Measurements from ENCODE around the gene MAP2K5.

Gene MAP2K5

DNA sequence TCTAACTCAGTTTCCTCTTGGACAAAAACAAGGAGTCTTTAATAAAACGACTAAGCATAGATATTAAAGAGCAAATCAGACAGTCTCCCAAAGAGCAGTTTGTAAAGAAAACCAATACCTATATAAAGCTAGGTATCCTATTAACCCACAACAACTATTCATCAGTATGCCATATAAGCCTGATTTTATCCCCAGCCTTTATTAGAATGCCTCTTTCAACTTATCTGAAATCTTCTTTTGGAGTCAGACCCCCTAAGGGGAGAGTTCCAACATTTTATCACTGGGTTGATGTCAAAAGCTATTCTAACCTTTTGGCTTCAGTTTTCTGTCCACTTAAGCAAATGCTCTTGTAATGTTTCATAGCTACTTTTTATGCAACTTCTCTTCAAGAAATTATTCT, 17.8 kb downstream of the MAP2K5 start:
- DNase-seq: no peak

DNA sequence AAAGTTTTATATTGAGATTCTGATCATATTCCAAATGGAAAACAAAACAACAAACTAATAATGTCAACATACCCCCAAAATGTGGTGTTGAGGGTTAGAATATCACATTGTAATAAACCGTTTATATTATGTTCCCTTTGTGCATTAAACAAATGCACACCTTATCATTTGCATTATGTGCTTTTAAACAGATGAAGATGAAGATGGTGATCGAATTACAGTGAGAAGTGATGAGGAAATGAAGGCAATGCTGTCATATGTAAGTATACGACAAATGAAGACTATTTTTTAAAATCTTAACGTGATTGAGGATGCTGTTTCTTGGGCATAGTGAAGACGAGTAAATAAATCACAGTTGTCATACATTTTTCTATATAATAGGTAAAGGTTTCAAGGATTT, 20.6 kb downstream of the MAP2K5 start:
- no peak for DNase-seq

DNA sequence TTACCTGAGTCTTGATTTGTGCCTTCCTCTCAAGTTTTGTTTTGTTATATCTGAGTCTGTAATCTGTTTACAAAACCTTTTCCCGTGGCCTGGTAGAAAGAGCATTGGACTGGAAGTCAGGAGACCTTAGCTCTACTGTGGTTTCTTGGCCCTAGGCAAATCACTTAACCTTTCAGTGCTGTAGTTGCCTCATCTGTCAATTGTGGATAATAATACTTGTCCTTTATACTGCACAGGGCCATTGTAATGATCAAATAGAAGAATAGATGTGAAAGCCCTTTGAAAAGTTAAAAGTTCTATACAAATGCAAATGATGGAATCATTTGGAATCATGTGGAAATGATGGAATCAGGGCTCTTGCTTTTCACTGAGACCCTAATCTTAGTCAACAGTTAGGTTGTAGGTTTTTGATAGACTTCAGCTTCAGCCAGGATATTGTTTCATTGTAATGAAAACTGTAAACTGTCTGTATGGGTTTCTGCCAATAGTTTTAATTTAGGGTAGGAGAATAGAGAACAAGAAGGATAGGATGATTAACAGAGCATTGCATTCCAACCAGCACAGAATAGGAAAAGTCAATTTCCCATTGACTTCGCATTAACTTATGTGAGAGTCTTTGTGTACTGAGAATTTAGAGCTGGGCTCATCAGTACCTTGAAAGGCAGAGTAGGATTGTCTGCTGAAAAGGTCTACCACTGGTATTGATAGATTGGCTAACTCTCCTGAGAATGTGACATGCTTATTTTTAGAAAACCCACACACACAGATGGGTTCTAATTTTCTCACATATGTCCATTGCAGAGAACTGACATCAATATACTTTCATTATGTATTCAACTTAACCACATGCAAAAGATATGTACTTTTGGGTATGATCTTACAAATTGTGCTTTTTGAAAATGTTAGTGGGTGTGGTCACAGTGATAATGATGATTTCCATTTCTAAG, 21.8 kb downstream of the MAP2K5 start:
- DNase-seq: no peak

DNA sequence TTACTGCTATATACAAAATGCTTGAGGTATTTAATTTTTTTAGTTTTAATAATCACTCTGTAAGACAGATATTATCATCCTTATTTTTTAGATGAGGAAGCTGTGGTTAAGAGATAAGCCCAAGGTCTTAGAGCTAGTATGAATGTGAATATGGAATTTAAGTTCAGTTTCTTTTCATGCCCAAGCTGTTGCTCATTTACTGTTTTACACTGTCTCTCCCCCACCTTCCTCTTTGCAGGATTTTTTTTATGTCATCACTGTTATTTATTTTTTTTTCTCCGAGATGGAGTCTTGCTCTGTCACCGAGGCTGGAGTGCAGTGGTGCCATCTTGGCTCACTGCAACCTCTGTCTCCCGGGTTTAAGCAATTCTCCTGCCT, 22.5 kb downstream of the MAP2K5 start:
- DNase-seq: no peak

- no peak for DNase-seq
Measured at GRCh38 chr15:67569668-67570067, 27.2 kb downstream of the MAP2K5 start.

DNA sequence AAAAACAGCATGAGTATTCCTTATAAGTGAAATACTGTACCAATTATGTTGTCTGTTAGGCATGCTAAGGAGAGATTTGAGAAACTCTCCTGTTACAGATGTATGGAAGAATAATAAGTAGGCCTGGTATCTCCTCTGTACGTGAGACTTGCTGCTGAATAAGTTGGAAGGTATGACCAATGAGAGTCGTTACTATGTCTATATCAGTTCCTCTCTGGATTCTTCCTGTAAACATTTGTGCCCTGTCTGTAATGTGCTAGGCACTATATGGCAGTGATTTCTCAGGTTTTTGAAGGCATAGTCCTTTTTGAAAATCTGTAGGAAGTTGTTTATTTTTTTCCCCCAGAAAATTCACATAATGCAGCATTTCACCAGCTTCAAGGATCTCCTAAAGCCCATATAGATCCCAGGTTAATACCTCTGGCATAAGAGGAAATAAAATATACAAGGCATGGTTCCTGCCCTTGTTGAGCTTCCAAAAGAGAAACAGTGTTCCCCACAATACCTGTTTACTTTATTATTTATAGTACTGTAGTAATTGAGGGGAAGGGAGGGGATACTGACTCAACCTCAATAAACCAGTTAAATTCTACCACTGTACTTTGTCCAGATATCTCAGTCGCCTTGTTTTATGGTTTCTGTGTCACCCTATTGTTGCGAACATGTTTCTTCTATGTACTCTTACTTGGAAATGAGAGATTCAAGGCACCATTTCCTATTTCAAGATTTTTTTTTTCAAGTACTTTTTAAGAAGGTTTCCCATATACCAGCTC, 28.6 kb downstream of the MAP2K5 start:
- DNase-seq: no peak

DNA sequence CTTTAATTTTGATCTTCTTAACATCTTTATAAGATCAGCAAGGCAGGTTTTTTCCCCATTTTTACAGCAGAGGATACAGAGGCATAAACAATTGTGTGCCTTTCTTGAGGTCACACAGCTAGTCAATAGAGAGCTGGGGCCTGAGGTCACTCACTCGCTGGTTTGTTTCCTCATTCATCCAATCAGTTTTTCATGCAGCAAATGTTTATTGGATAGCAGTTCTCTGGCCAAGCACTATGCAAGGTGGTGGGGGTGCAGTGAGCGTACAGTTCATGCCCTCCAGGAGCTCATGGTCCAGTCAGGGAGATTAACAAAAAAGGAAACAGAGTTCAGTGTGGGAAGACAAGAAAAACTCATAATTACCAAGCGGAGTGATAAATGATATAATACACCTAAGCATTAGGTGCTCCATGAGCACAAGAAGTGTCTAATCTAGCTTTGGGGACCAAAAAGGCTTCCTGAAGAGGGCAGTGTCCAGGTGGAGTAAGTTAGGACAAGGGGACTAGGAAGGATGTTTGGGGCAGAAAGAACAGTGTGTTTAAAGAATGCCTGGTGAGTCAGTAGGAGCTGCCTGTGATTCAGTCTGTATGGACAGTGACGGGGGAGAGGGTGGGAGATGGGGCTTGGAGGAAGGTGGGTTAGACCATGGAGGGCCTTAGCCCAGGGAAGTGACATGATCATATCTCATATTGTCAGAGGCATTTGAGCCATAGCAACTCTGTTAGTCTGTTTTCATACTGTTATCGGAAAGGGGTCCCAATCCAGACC, 29.3 kb downstream of the MAP2K5 start:
- no peak for DNase-seq

- DNase-seq: no peak
Measured at GRCh38 chr15:67573194-67573593, 30.7 kb downstream of the MAP2K5 start.

- DNase-seq: no peak
Measured at GRCh38 chr15:67575039-67575502, 32.6 kb downstream of the MAP2K5 start.

GRCh38 chr15:67578020-67578600, 35.6 kb downstream of the MAP2K5 start:
- no peak for DNase-seq

DNA sequence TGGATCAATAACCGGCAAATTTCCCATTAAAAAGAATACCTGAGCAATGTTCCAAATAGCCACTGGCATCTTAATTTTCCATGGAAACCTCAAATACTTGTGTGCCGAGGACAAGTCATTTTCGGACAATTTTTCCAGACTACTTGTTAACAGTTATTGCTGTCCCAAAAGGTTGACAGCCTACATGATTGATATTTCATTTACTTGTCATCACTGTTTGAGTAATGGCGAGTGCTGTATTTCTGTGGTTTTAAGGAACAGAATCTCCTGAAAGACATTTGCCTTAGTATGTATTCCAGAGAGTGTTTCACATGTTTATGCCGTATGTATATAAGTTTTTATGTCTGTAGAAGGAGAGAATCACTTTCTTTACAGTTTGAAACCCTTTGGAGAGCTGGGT, 36.7 kb downstream of the MAP2K5 start:
- DNase-seq: no peak

DNA sequence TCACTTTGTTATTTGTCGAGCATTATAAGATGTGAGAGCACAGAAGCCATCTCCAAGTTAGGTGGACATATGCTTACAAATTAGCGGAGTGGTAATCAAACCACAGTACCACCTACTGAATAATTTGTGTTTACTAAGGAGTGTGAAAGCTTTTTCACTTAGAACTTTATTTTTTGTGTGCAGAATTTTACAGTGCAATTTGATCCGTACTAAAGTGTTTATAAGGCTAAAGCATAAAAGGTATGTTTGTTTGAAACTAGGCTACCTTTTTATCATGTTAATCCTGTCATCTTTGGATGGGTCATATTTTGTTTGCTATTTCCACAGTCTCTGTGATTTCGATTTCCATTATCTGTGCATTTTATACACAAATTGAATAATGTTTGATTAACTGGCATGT, 37.5 kb downstream of the MAP2K5 start:
- no peak for DNase-seq

DNA sequence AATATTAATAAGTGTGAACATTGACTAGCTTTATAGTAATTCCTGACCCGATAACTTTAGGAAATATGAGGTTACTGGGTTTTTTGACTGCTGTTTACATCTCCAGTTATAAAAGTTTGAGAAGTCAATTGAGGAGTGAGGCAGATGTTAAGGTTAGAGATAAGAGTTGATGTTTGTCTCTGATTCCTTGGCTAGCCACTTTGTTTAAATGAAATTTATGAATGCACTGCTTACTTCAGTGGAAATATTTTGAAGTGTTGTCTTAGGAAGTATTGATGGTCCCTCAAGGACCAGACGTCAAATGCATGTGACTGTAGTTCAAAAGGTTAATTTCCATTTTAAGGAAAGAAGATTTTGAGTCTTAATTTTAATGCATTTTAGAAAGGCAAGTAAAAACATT, 41.7 kb downstream of the MAP2K5 start:
- DNase-seq: no peak

DNA sequence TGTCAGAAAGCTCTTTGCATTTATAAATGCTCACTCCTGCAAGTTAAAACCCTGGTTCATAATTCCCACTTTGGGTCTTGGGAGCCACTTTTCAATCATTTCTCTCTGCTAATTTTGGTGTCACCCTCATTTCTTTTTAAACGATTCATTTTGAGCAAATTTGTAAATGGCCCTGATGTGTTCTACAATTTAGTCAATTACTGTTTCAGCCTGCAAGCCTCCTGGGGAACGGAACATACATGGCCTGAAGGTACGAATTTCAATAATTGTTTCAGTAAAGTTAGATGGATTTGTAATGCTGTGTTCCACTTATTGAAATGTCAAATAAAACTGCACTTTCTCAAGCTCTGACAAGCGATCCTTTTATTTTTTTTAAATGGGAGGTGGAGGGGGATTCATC, 43.2 kb downstream of the MAP2K5 start:
- no peak for DNase-seq

DNA sequence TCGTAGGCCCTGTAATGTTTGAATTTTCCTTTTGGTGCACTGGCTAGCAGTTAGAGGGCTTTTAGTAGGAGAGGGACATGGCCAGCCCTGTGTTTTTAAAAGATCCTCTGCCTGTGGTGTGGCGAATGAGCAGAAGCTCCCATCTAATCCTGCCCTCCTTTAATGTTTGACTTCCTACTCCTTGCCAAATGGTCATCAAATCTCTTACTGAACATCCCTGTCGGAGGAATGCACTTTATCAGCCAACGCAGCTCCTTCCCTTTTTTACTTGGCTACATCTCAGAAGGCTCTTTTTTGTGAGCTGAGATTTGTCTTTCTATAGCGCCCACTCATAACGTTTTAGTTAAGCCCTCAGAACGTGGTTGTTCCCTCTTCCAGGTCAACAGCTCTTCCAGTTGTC, 44.8 kb downstream of the MAP2K5 start:
- DNase-seq: no peak

DNA sequence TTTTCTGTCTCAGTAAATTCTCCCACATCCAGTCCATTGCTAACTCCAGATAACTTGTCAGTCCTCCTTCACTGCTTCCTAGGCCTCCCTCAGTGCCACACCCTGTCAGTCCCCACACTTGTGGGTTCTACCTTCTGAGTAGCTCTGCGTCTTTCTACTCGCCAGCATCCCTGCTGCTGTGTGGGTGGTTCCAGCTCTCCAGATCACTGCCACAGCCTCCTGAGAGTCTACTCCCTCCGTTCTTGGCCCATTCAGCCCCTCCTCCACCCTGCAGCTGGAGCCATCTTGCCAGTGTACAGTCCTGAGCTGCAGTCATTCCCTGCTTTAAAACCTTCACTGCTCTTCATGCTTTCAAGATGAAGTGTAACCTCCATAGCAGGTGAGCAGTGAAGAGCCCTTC, 45.3 kb downstream of the MAP2K5 start:
- DNase-seq: no peak

GRCh38 chr15:67590191-67590590, 47.7 kb downstream of the MAP2K5 start:
- DNase-seq: no peak

DNA sequence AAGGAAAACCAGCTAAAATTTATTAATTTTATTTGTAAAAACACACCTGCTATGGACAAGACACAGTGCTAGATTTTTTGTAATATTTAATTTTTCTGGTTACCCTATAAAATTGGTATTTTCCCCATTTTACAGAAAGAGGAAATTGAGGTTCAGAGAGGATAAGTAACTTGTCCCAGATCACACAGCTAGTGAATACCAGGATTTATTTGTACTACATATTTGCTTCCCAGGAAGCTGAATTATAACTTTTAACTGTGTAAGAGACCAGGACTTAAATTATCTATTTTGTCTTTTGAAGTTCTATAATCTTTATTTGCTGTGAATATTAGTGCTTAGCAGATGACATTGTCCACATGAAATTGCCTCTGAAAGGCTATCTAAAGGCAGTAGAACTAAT, 49.7 kb downstream of the MAP2K5 start:
- DNase-seq: no peak

- no peak for DNase-seq
Measured at GRCh38 chr15:67593562-67593961, 51.1 kb downstream of the MAP2K5 start.

DNA sequence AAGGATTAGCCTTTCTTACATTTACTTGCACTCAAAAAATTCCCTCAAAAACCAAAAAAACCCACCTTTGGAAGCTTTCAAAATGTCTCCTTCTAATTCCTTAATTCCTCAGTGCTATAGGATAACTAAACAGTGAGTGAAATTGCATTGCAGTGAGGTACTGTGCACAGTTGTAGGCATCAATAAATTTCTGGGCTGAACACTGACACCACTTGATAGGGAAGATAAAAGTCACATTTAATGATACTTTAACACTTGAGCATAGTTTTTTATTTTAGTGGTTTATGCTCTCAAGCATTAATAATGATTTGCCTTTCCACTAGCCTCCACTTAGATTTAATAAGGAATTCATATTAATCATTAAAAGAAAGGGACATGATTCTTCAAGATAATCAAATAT, 52.3 kb downstream of the MAP2K5 start:
- DNase-seq: no peak

- DNase-seq: no peak
Measured at GRCh38 chr15:67595572-67595971, 53.1 kb downstream of the MAP2K5 start.

- DNase-seq: no peak
Measured at GRCh38 chr15:67601073-67601472, 58.6 kb downstream of the MAP2K5 start.

- no peak for DNase-seq
Measured at GRCh38 chr15:67603063-67603462, 60.6 kb downstream of the MAP2K5 start.

Measured in NCI-H187 treated with DMSO at 0.1 percent for 48 hours (cell line).